GM21390 (cell line): ENCODE results near the gene CKMT2.

Source experiments
- ATAC-seq: cut with Tn5 transposase; IDR thresholded peaks from one replicate; pipeline ENCODE4 v1.9.1; 2021; ENCODE audit not compliant: unreplicated experiment

The CKMT2 gene

GRCh38 chr5:81302596-81302995, 69.5 kb downstream of the CKMT2 start:
- ATAC-seq, result no peak

GRCh38 chr5:81303563-81303962, 70.4 kb downstream of the CKMT2 start:
- no peak for ATAC-seq

- ATAC-seq, result no peak
These were observed 72.7 kb downstream of the CKMT2 start for GRCh38 chr5:81305785-81306184.

- no peak for ATAC-seq
These were observed 75.7 kb downstream of the CKMT2 start for GRCh38 chr5:81308836-81309235.

GRCh38 chr5:81310402-81311063, 77.4 kb downstream of the CKMT2 start:
- no peak for ATAC-seq

- ATAC-seq, result no peak
These were observed 80.2 kb downstream of the CKMT2 start for GRCh38 chr5:81313278-81313677.

- no peak for ATAC-seq
These were observed 80.6 kb downstream of the CKMT2 start for GRCh38 chr5:81313686-81314085.

GRCh38 chr5:81314581-81314980, 81.5 kb downstream of the CKMT2 start:
- ATAC-seq, result no peak

GRCh38 chr5:81315336-81315735, 82.2 kb downstream of the CKMT2 start:
- ATAC-seq, result no peak

- no peak for ATAC-seq
These were observed 82.7 kb downstream of the CKMT2 start for GRCh38 chr5:81315830-81316229.
